ENCODE data around the gene KANTR.

DNA sequence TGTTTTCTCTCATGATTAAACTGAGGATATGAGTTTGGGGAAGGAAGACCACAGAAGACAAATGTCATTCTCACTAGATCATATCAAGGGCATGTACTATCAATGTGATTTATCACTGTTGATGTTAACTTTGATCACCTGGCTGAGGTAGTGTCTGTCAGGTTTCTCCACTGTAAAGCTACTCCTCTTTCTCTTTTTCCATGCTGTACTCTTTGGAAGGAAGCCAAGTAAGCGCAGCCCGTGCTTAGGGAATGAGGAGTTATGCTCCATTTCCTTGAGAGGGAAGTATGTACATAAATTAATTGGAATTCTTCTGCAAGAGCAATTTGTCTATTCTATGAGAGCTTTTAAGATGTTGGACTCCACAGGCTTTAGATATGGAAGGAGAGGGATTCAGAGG is 4.0 kb upstream of the KANTR start:
- TF ChIP-seq CTCF (conservative IDR thresholded peaks at IDR 0.05) (no peak), EZH2 (IDR thresholded peaks at IDR 0.05; ENCODE audit: low read depth) (no peak)

All from PC-9 (cell line).